NCI-H2196 (cell line): ENCODE results near the gene SDS.
A peak's percentile ranks its signal among the peaks of the same experiment; 100 is the strongest.

ENCODE experiments used
- DNase-seq: peaks from one replicate; lab custom pipeline; 2025; ENCODE audit not compliant: unreplicated experiment; lab: John Stamatoyannopoulos, UW

SDS gene

GRCh38 chr12:113403435-113404415, at the start of gene SDS:
Gene SDS (minus strand): TSS chr12:113403887. CDS start chr12:113399708, 4,179 bp downstream.
- peak; percentile 37 for DNase-seq

GRCh38 chr12:113453330-113453729, 49.6 kb upstream of the SDS start:
- no peak for DNase-seq

- DNase-seq = no peak
Measured at GRCh38 chr12:113452458-113452857, 48.8 kb upstream of the SDS start.

- no peak for DNase-seq
Measured at GRCh38 chr12:113449839-113450238, 46.2 kb upstream of the SDS start.

- DNase-seq = no peak
Measured at GRCh38 chr12:113449299-113449698, 45.6 kb upstream of the SDS start.

- no peak for DNase-seq
Measured at GRCh38 chr12:113448873-113449272, 45.2 kb upstream of the SDS start.

GRCh38 chr12:113445544-113446171, 42.0 kb upstream of the SDS start:
- DNase-seq = no peak

- no peak for DNase-seq
Measured at GRCh38 chr12:113443030-113443539, 39.4 kb upstream of the SDS start.

- no peak for DNase-seq
Measured at GRCh38 chr12:113440947-113441782, 37.5 kb upstream of the SDS start.

GRCh38 chr12:113440336-113440735, 36.6 kb upstream of the SDS start:
- DNase-seq = no peak

GRCh38 chr12:113439606-113440030, 35.9 kb upstream of the SDS start:
- peak; percentile 65 for DNase-seq

- DNase-seq = no peak
Measured at GRCh38 chr12:113439301-113439597, 35.6 kb upstream of the SDS start.

GRCh38 chr12:113438523-113439300, 35.0 kb upstream of the SDS start:
- DNase-seq = no peak

- no peak for DNase-seq
Measured at GRCh38 chr12:113437729-113438100, 34.0 kb upstream of the SDS start.

- no peak for DNase-seq
Measured at GRCh38 chr12:113436993-113437728, 33.5 kb upstream of the SDS start.

GRCh38 chr12:113436586-113436985, 32.9 kb upstream of the SDS start:
- DNase-seq = no peak

- no peak for DNase-seq
Measured at GRCh38 chr12:113435367-113435766, 31.7 kb upstream of the SDS start.

- no peak for DNase-seq
Measured at GRCh38 chr12:113432986-113433385, 29.3 kb upstream of the SDS start.

GRCh38 chr12:113428482-113428881, 24.8 kb upstream of the SDS start:
- no peak for DNase-seq

- DNase-seq = no peak
Measured at GRCh38 chr12:113427882-113428281, 24.2 kb upstream of the SDS start.
